Stomach (tissue), 9 donors: ENCODE measurements around the gene GCNT2. TPM values are rescaled to one million over a fixed set of nuclear protein-coding genes. Genes with fewer than 3 reads are reported as not detected.
A peak's percentile ranks its signal among the peaks of the same experiment; 100 is the strongest.

Source experiments
- DNase-seq, 2 donors: peaks; one replicate each; pipeline versions ENCODE4 v3.0.0 to v3.0.0-alpha.2; 2013 to 2019
- H3K27ac ChIP-seq, 5 donors: fragments of 200-600 bp in 4 of 5; sonication (generic) in 4 of 5; one replicate each; pipeline ENCODE4 v1.5.1; 2013 to 2019; ENCODE audit warnings: mild to moderate bottlenecking in 1 of 5, moderate library complexity in 1 of 5
- H3K27me3 ChIP-seq, 3 donors: fragments of 200-600 bp; sonication (generic); one replicate each; pipeline ENCODE4 v1.5.1; 2017 to 2019; ENCODE audit warnings: mixed run types in 1 of 3
- H3K36me3 ChIP-seq, 4 donors: fragments of 200-600 bp; sonication (generic); 1 replicate in 3 of 4; 2 replicates in 1 of 4; pipeline ENCODE4 v1.5.1; 2016 to 2019
- H3K4me1 ChIP-seq, 4 donors: fragments of 200-600 bp; sonication (generic); one replicate each; pipeline ENCODE4 v1.5.1; 2016 to 2019
- H3K4me3 ChIP-seq, 4 donors: fragments of 200-600 bp; sonication (generic) in 3 of 4; one replicate each; pipeline ENCODE4 v1.5.1; 2016 to 2019; ENCODE audit warnings: mild to moderate bottlenecking in 1 of 4
- H3K9me3 ChIP-seq, 4 donors: fragments of 200-600 bp; sonication (generic); one replicate each; pipeline ENCODE4 v1.5.1; 2016 to 2019
- CTCF ChIP-seq, 7 experiments: fragments of 450-650 bp in 4 of 7; fragments of 200-600 bp in 3 of 7; sonication (generic) in 3 of 7; IDR thresholded peaks; one replicate each; pipeline ENCODE4 v1.5.1; 2016 to 2019; ENCODE audit warnings: antibody characterized with exemption in 7 of 7, control low read depth in 2 of 7, mild to moderate bottlenecking in 1 of 7
- EP300 ChIP-seq: sonication (generic); formaldehyde crosslinking; IDR thresholded peaks from one replicate; pipeline ENCODE4 v1.6.1; 2017; ENCODE audit warnings: antibody characterized with exemption
- POLR2A ChIP-seq, 4 donors: fragments of 450-650 bp; IDR thresholded peaks; one replicate each; pipeline ENCODE4 v1.6.1; 2016; ENCODE audit warnings: antibody characterized with exemption in 4 of 4, control low read depth in 2 of 4, mild to moderate bottlenecking in 1 of 4, moderate library complexity in 1 of 4
- POLR2AphosphoS5 ChIP-seq, 3 donors: sonication (generic); formaldehyde crosslinking; IDR thresholded peaks; one replicate each; pipeline ENCODE4 v1.6.1; 2016; ENCODE audit warnings: antibody characterized with exemption in 3 of 3
- WGBS, 5 donors: extraction: QIAGEN DNeasy Blood & Tissue Kit in 3 of 5; methylation state at CpG; one replicate each; pipeline versions ENCODE4 v1.1.5 to v1.1.7; 2013 to 2018; 5-methylcytosine and 5-hydroxymethylcytosine counted together
- intact Hi-C: fragments of 100-400 bp; cut with DNase I; formaldehyde crosslinking; loops from one replicate; pipeline ENCODE4 v1.15.1; 2023; ENCODE audit warnings: low total_unique reads
- polyA plus RNA-seq, 3 donors: library from polyadenylated mRNA; stranded (reverse); fragments of 200-250 nt; gene quantifications; one replicate each; pipeline ENCODE4 v1.2.3, GENCODE V29; 2013
- total RNA-seq, 5 donors: library from RNA; depleted of rRNA; stranded (reverse); fragments of >200 nt; gene quantifications; one replicate each; pipeline versions ENCODE4 v1.1.0 to v1.2.3, GENCODE V29; 2014 to 2016
- donor health status: healthy with polysubstance abuse.
- donor health status: Bipolar disorder and iron deficiency.
- donor health status: healthy.

Gene GCNT2
- total and polyA plus RNA-seq, 8 donors = 4.5 to 132 (median 29.7) TPM

- no peaks in the 10 kb centered on the region for H3K36me3 ChIP-seq
- H3K9me3 ChIP-seq = no peaks in the 10 kb centered on the region
- peaks cover 44 to 85% (median 66%) of the 10 kb centered on the region in 4 donors for H3K4me1 ChIP-seq
- peak overlapping the region; percentile 12 to 30 (median 20) for H3K4me3 ChIP-seq
- H3K27ac ChIP-seq = peak overlapping the region; percentile 42 to 80 (median 63)
- 35 to 44% (median 38%) methylated on average over 13 of the region's 13 CpGs for WGBS, 5 donors
- intact Hi-C loops = no loop called here
- no peaks in the 10 kb centered on the region for H3K27me3 ChIP-seq
- TF ChIP-seq POLR2AphosphoS5 (IDR thresholded peaks at IDR 0.05) (peak in 1 of 3 donors; percentile 47), POLR2A (IDR thresholded peaks at IDR 0.05) (no peak), EP300 (no peak), CTCF (IDR thresholded peaks at IDR 0.05) (no peak)
- DNase-seq = peak in 1 of 2 donors; percentile 41
These were observed 64.2 kb downstream of the GCNT2 start for GRCh38 chr6:10585209-10585845.

GRCh38 chr6:10586302-10586701 lies 65.2 kb downstream of the GCNT2 start:
- H3K4me3 ChIP-seq = peak overlapping the region in 2 of 4 donors; percentile 12 to 30
- peak overlapping the region in 2 of 5 donors; percentile 42 to 80 for H3K27ac ChIP-seq
- 76 to 85% (median 77%) methylated on average over 5 of the region's 5 CpGs for WGBS, 5 donors
- no peak for TF ChIP-seq POLR2AphosphoS5 (IDR thresholded peaks at IDR 0.05)
- no peak for TF ChIP-seq EP300
- no peak for TF ChIP-seq CTCF (IDR thresholded peaks at IDR 0.05)
- TF ChIP-seq POLR2A (IDR thresholded peaks at IDR 0.05) = no peak
- H3K36me3 ChIP-seq = no peaks in the 10 kb centered on the region
- peaks cover 39 to 75% (median 61%) of the 10 kb centered on the region in 4 donors for H3K4me1 ChIP-seq
- H3K9me3 ChIP-seq = no peaks in the 10 kb centered on the region
- DNase-seq = no peak
- H3K27me3 ChIP-seq = no peaks in the 10 kb centered on the region
- intact Hi-C loops = no loop called here

DNA sequence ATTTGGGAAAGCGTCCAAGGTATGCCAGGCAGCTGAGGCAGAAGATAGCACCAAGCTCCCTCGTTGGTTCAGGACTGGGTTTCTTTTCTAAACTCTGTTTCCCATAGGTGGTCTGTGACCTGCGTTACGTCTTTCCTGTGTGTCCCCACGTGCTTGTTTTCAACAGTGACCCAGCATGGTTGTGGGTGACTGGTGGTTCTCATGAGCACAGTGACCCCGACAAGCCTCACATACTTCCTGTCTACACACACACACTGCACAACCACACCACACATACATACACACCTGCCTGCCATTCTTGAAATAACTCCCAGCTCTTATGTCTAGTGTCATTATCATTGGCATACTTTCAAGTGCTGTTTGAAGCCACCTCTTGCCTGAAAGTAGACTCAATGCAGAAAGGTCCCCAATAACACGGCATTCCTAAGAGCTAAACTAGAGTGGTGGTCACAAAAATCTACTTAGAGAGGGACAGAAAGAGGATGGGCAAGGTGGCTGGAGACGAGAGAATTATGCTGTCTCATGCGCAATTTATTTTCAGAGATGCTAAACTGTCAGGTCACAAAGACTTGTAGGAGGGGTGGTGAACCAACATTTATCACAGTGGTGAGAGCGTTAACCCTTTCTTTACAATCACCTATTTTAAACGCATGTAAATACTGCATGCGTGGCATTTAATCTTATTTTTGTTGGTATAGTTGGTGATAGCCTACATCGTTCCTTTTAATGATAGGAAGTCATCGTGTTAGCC lies 66.7 kb downstream of the GCNT2 start:
- intact Hi-C loops = no loop called here
- Histone ChIP-seq H3K27me3 (no peaks in the 10 kb centered on the region), H3K4me1 (peaks cover 39 to 66% (median 53%) of the 10 kb centered on the region in 4 donors), H3K27ac (peak overlapping the region in 1 of 5 donors; percentile 7), H3K4me3 (peak overlapping the region in 1 of 4 donors; percentile 2), H3K9me3 (no peaks in the 10 kb centered on the region), H3K36me3 (no peaks in the 10 kb centered on the region)
- WGBS, 5 donors = 56 to 65% (median 56%) methylated on average over 14 of the region's 14 CpGs
- TF ChIP-seq POLR2A (IDR thresholded peaks at IDR 0.05) = no peak
- TF ChIP-seq POLR2AphosphoS5 (IDR thresholded peaks at IDR 0.05) = no peak
- TF ChIP-seq EP300 = no peak
- DNase-seq = no peak

- no peak for DNase-seq
- no peaks in the 10 kb centered on the region for H3K36me3 ChIP-seq
- 85 to 95% (median 91%) methylated on average over 7 of the region's 7 CpGs for WGBS, 5 donors
- intact Hi-C loops = no loop called here
- peaks cover 34 to 56% (median 44%) of the 10 kb centered on the region in 4 donors for H3K4me1 ChIP-seq
- TF ChIP-seq EP300 = no peak
- no peak for TF ChIP-seq POLR2AphosphoS5 (IDR thresholded peaks at IDR 0.05)
- TF ChIP-seq CTCF (IDR thresholded peaks at IDR 0.05) = no peak
- no peak for TF ChIP-seq POLR2A (IDR thresholded peaks at IDR 0.05)
- H3K27me3 ChIP-seq = no peaks in the 10 kb centered on the region
- H3K27ac ChIP-seq = peak overlapping the region in 1 of 5 donors; percentile 7
- no peak overlapping the region for H3K4me3 ChIP-seq
- no peaks in the 10 kb centered on the region for H3K9me3 ChIP-seq
These were observed 67.6 kb downstream of the GCNT2 start for GRCh38 chr6:10588562-10589428.
